Neural cell (in vitro differentiated cells): ENCODE data around the gene C7. TPM values are rescaled to one million over a fixed set of nuclear protein-coding genes. Genes with fewer than 3 reads are reported as not detected.
"Not testable (repeated sequence)": the region's sequence is repeated elsewhere in the genome, so short reads cannot be mapped to it uniquely, and the experiment has no call there.

ENCODE experiments used
- H2AFZ ChIP-seq: fragments of 200-600, 300-800 bp; sonication (generic), shearing (Covaris generic); 2 replicates; pipeline ENCODE4 v1.6.0; 2014; ENCODE audit warnings: low read depth, mild to moderate bottlenecking, antibody characterized with exemption, low read length, moderate library complexity
- H3F3A ChIP-seq: fragments of 200-600 bp; shearing (Covaris generic); 2 replicates; pipeline ENCODE4 v1.6.1; 2016; ENCODE audit warnings: mild to moderate bottlenecking, moderate library complexity, mixed read lengths, antibody characterized with exemption, low read length; ENCODE audit not compliant: insufficient read depth, poor library complexity, severe bottlenecking
- H3K27ac ChIP-seq: fragments of 200-600, 300-800 bp; sonication (generic), shearing (Covaris generic); 2 replicates; pipeline ENCODE4 v1.5.1; 2014; ENCODE audit warnings: mild to moderate bottlenecking, low read length, moderate library complexity
- H3K27me3 ChIP-seq: fragments of 300-800, 200-600 bp; sonication (generic), shearing (Covaris generic); 2 replicates; pipeline ENCODE4 v1.6.0; 2014; ENCODE audit warnings: mild to moderate bottlenecking, low read depth, low read length, moderate library complexity; ENCODE audit not compliant: insufficient read depth
- H3K36me3 ChIP-seq: fragments of 300-800, 200-600 bp; sonication (generic), shearing (Covaris generic); 2 replicates; pipeline ENCODE4 v1.5.1; 2014; ENCODE audit warnings: mild to moderate bottlenecking, antibody characterized with exemption, low read length, moderate library complexity; ENCODE audit not compliant: insufficient read depth
- H3K4me2 ChIP-seq: fragments of 300-800, 200-600 bp; sonication (generic), shearing (Covaris generic); 2 replicates; pipeline ENCODE4 v1.6.0; 2014; ENCODE audit warnings: mild to moderate bottlenecking, low read length
- H3K4me3 ChIP-seq: fragments of 300-800, 200-600 bp; sonication (generic), shearing (Covaris generic); 2 replicates; pipeline ENCODE4 v1.5.1; 2014; ENCODE audit warnings: mild to moderate bottlenecking, low read length, moderate library complexity
- H3K79me2 ChIP-seq: fragments of 200-600 bp; shearing (Covaris generic); replicated peaks from 2 replicates; pipeline ENCODE4 v1.6.0; 2014; ENCODE audit warnings: mild to moderate bottlenecking, low read length, moderate library complexity; ENCODE audit not compliant: insufficient read depth
- H3K9ac ChIP-seq: fragments of 300-800, 200-600 bp; sonication (generic), shearing (Covaris generic); 2 replicates; pipeline ENCODE4 v1.6.1; 2016; ENCODE audit warnings: mild to moderate bottlenecking, low read length, mixed read lengths
- H3K9me2 ChIP-seq: fragments of 200-600 bp; shearing (Covaris generic); 2 replicates; pipeline ENCODE4 v1.6.1; 2016; ENCODE audit warnings: mild to moderate bottlenecking, low read length, mixed read lengths; ENCODE audit not compliant: insufficient read depth
- H3K9me3 ChIP-seq: fragments of 200-600, 300-800 bp; sonication (generic), shearing (Covaris generic); 2 replicates; pipeline ENCODE4 v1.6.1; 2016; ENCODE audit warnings: mild to moderate bottlenecking, mixed run types, low read length, moderate library complexity, mixed read lengths
- H4K20me1 ChIP-seq: fragments of 200-600 bp; shearing (Covaris generic); 2 replicates; pipeline ENCODE4 v1.6.1; 2016; ENCODE audit warnings: mild to moderate bottlenecking, mixed run types; ENCODE audit not compliant: insufficient read depth
- CTCF ChIP-seq: fragments of 450-650 bp; IDR thresholded peaks from 2 replicates; pipeline ENCODE4 v1.5.1; 2014; ENCODE audit warnings: antibody characterized with exemption, mild to moderate bottlenecking, moderate library complexity; ENCODE audit not compliant: poor library complexity, severe bottlenecking
- EZH2 ChIP-seq: fragments of 200-600, 300-800 bp; shearing (Covaris generic), sonication (generic); IDR thresholded peaks from 2 replicates; pipeline ENCODE4 v1.6.1; 2014; ENCODE audit warnings: antibody characterized with exemption, low read length, borderline replicate concordance, mild to moderate bottlenecking; ENCODE audit not compliant: insufficient read depth, poor library complexity, severe bottlenecking
- POLR2AphosphoS5 ChIP-seq: IDR thresholded peaks from 2 replicates; pipeline ENCODE4 v1.6.1; 2012
- RAD21 ChIP-seq: fragments of 450-650 bp; conservative IDR thresholded peaks from 2 replicates; pipeline ENCODE4 v1.6.1; 2014; ENCODE audit warnings: antibody characterized with exemption, mild to moderate bottlenecking, moderate library complexity
- SMC3 ChIP-seq: fragments of 450-650 bp; conservative IDR thresholded peaks from 2 replicates; pipeline ENCODE4 v1.6.1; 2014; ENCODE audit warnings: antibody characterized with exemption, mild to moderate bottlenecking, moderate library complexity; ENCODE audit not compliant: poor library complexity
- TAF1 ChIP-seq: IDR thresholded peaks from 2 replicates; pipeline ENCODE4 v1.6.1; 2012; ENCODE audit warnings: low read depth
- polyA plus RNA-seq: library from polyadenylated mRNA; depleted of rRNA; stranded (reverse); fragments of >200 nt; gene quantifications from 2 replicates; pipeline ENCODE4 v1.2.3, GENCODE V29; 2014

The C7 gene
- polyA plus RNA-seq, 1 donor from 2014 or later, result not detected

DNA sequence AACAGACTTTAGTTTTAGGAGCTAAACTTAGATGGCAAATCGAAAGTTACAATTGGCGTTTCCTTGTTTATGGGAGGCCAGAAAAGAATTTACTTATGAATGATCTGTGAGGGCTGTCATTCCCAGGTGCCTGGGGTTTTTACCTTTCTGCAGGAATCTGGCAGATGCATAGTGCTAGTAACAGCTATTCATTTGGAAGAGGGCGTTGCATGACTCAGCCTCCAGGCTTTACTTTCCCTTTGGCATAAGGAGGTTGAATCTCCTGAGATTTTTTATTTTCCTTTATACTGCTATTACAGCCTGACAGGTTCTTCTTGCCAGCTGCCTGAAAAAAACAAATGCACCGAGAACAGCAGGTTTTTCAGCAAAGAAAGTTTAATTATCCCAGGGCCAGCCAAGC, 38.1 kb upstream of the C7 start:
- Histone ChIP-seq H3K36me3 (no peaks in the 10 kb centered on the region), H2AFZ (no peak overlapping the region), H4K20me1 (no peaks in the 10 kb centered on the region), H3F3A (no peaks in the 10 kb centered on the region), H3K9me2 (no peaks in the 10 kb centered on the region), H3K4me3 (no peak overlapping the region), H3K9ac (no peak overlapping the region), H3K79me2 (no peaks in the 10 kb centered on the region), H3K27me3 (no peaks in the 10 kb centered on the region), H3K9me3 (no peaks in the 10 kb centered on the region), H3K27ac (no peak overlapping the region), H3K4me2 (no peak overlapping the region)
- TF ChIP-seq SMC3, result no peak

DNA sequence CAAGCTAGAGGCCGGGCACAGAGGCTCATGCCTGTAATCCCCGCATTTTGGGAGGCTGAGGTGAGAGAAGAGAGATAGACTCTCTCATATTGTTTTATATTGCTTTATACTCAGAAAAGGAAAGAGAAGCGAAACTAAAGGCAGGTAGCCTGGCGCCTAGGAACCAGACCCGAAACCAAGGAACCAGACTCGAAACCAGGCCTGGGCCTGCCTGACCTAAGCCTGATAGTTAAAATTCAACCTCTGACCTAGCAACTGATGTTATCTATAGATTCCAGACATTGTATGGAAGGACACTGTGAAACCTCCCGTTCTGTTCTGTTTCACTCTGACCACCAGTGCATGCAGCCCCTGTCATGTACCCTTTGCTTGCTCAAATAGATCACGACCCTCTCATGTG, 37.0 kb upstream of the C7 start:
- H3K27ac ChIP-seq, H3K4me2 ChIP-seq, H3K27me3 ChIP-seq, H3K9me2 ChIP-seq, H3F3A ChIP-seq, H3K9ac ChIP-seq, H3K9me3 ChIP-seq, H2AFZ ChIP-seq, H3K79me2 ChIP-seq, H4K20me1 ChIP-seq, H3K4me3 ChIP-seq, H3K36me3 ChIP-seq: not testable (repeated sequence)

- H3K9me2 ChIP-seq, result no peaks in the 10 kb centered on the region
- no peaks in the 10 kb centered on the region for H3K79me2 ChIP-seq
- H4K20me1 ChIP-seq, result no peaks in the 10 kb centered on the region
- TF ChIP-seq SMC3, result no peak
- no peak overlapping the region for H3K4me2 ChIP-seq
- no peaks in the 10 kb centered on the region for H3F3A ChIP-seq
- no peaks in the 10 kb centered on the region for H3K9me3 ChIP-seq
- H3K9ac ChIP-seq, result no peak overlapping the region
- no peaks in the 10 kb centered on the region for H3K36me3 ChIP-seq
- no peak overlapping the region for H3K27ac ChIP-seq
- no peak overlapping the region for H3K4me3 ChIP-seq
- no peaks in the 10 kb centered on the region for H3K27me3 ChIP-seq
- no peak overlapping the region for H2AFZ ChIP-seq
Observed at GRCh38 chr5:40873286-40873880, 35.9 kb upstream of the C7 start.

DNA sequence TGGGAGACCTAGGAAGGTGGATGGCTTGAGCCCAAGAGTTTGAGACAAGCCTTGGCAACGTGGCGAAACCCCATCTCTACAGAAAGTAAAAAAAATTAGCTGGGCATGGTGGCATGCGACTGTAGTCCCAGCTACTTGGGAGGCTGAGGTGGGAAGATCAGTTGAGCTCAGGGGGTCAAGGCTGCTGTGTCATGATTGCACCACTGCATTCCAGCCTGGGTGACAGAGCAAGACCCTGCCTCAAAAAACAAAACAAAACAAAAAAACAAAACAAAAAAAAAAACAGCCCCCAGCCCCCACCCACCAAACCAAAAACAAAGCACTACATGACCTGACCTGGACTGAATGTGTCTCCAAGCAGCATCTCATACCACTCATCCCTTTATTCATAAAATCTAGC, 33.3 kb upstream of the C7 start:
- Histone ChIP-seq H3K79me2 (no peaks in the 10 kb centered on the region), H3F3A (no peaks in the 10 kb centered on the region), H3K27ac (no peak overlapping the region), H3K27me3 (no peaks in the 10 kb centered on the region), H4K20me1 (no peaks in the 10 kb centered on the region), H3K9me2 (no peaks in the 10 kb centered on the region), H3K4me3 (no peak overlapping the region), H2AFZ (no peak overlapping the region), H3K4me2 (no peak overlapping the region), H3K36me3 (no peaks in the 10 kb centered on the region), H3K9ac (no peak overlapping the region), H3K9me3 (no peaks in the 10 kb centered on the region)
- TF ChIP-seq EZH2 (no peak), RAD21 (no peak), TAF1 (no peak), SMC3 (no peak), POLR2AphosphoS5 (no peak), CTCF (no peak)
